Activated T-cell treated with anti-CD3 and anti-CD28 coated beads, Interleukin-2, amount 50 U/mL, for 24 hours (primary cell): ENCODE results near the gene GNB2.
A peak's percentile ranks its signal among the peaks of the same experiment; 100 is the strongest.

Experiments used
- DNase-seq: peaks from one replicate; pipeline ENCODE4 v3.0.0-alpha.2; 2020
- H3K27ac Mint-ChIP-seq: 2 replicates; pipeline ENCODE4 v1.8.0; 2020; ENCODE audit warnings: mild to moderate bottlenecking, mixed read lengths
- H3K27me3 Mint-ChIP-seq: 2 replicates; pipeline ENCODE4 v1.8.0; 2020; ENCODE audit warnings: mixed read lengths
- H3K36me3 Mint-ChIP-seq: 2 replicates; pipeline ENCODE4 v1.8.0; 2020; ENCODE audit warnings: low read depth, mixed read lengths
- H3K4me1 Mint-ChIP-seq: 2 replicates; pipeline ENCODE4 v1.8.0; 2020; ENCODE audit warnings: low read depth, mixed read lengths
- H3K4me3 Mint-ChIP-seq: 2 replicates; pipeline ENCODE4 v1.8.0; 2020; ENCODE audit warnings: mild to moderate bottlenecking, moderate library complexity, mixed read lengths
- H3K9me3 Mint-ChIP-seq: 2 replicates; pipeline ENCODE4 v1.8.0; 2020; ENCODE audit warnings: mixed read lengths

The GNB2 gene

DNA sequence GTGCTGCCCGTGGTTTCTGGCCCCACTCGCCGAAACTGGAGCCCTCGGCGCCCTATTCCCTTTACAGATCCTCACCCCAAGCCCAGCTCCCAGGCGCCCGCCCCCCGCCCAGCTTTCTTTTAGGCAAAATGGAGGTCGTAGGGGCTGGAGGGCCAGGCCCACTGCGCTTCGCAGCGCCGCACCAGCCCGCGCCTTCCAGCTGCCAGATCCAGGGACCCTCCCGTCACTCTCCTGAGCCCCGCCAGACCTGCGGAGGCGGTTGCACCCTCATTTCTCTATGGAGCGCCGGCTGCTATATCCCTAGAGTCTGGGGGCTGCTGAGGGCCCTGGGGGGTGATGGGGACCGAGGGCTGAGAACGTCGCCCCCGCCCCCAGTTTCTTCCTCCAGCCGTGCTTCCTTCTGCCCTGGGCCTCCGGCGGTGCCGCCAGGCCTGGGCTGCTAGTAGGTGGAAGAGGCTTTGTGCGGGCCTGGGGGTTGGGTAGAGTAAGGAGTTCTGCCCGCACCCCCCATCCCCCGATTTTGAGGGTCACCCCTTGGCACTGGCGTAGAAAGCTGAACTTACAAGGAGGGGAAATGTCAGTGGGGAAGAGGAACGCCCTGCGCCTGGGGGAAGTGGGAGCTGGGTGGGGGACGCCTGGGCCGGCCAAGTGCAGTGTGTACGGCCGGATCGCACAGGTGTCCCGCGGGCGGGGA, 1.0 kb downstream of the GNB2 start:
- Mint-ChIP-seq H3K4me3 (peak overlapping the region; percentile 96), H3K27me3 (no peaks in the 10 kb centered on the region), H3K4me1 (peaks cover 24% of the 10 kb centered on the region), H3K9me3 (no peaks in the 10 kb centered on the region), H3K36me3 (peaks cover 39% of the 10 kb centered on the region), H3K27ac (peak overlapping the region; percentile 94)
- peak; percentile 70 for DNase-seq

DNA sequence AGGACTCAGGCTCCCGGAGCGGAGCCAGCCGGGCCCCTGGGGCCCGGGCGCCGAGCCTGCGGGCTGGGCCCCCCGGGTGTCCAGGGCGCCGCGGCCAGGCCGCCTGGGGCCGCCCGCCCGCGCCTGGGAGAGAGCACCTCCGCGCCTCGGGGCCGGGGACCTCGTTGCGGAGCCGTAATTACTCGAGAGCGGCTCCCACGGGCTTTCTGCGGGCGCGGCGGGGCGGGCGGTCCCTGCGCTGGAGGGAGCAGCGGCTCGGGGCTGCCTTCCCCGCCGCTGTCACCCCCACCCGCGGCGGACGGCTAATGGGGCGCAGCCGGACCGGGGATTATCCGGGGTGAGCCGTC, 1.5 kb downstream of the GNB2 start:
- peaks cover 45% of the 10 kb centered on the region for H3K36me3 Mint-ChIP-seq
- H3K27me3 Mint-ChIP-seq, result no peaks in the 10 kb centered on the region
- H3K9me3 Mint-ChIP-seq, result no peaks in the 10 kb centered on the region
- H3K4me3 Mint-ChIP-seq, result peak overlapping the region; percentile 96
- peaks cover 29% of the 10 kb centered on the region for H3K4me1 Mint-ChIP-seq
- DNase-seq, result no peak
- H3K27ac Mint-ChIP-seq, result peak overlapping the region; percentile 94

DNA sequence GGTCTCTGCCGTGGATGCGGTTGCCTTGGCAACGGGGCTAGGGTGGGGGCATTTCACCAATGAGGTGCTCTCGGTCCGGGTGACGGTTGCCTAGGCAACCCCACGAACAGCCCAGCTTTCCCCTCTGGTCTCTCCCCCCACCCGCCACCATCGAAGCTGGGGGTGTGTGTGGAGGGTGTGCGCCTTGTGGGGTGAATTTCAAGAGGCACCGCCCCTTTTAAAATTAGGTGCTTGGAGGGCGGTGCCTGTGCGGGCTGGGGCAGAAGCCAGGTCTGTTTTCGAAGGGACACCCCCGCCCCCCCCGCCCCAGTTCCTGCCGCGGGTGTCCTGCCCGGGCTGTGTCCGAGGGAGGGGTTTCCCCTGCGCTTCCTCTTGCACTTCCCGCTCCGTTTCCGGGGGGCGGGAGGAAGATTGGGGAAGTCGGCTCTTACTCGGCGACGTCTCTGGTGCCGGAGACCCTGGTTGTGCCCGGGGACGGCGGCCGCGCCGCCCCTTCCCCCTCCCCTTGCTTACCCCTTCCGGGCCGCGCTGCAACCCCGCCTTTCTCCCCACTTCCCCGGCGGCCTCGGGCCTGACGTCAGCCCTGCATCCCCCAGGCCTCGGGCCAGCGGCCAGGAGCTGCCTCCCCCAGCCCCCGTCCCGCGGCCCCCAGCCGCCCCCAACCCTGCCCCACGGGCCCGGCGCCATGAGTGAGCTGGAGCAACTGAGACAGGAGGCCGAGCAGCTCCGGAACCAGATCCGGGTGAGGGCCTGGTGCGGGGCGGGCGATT, 2.2 kb downstream of the GNB2 start:
- H3K36me3 Mint-ChIP-seq, result peaks cover 51% of the 10 kb centered on the region
- peak; percentile 84 for DNase-seq
- no peaks in the 10 kb centered on the region for H3K9me3 Mint-ChIP-seq
- H3K4me3 Mint-ChIP-seq, result peak overlapping the region; percentile 84
- H3K27me3 Mint-ChIP-seq, result no peaks in the 10 kb centered on the region
- H3K4me1 Mint-ChIP-seq, result peaks cover 34% of the 10 kb centered on the region
- H3K27ac Mint-ChIP-seq, result peak overlapping the region; percentile 93

DNA sequence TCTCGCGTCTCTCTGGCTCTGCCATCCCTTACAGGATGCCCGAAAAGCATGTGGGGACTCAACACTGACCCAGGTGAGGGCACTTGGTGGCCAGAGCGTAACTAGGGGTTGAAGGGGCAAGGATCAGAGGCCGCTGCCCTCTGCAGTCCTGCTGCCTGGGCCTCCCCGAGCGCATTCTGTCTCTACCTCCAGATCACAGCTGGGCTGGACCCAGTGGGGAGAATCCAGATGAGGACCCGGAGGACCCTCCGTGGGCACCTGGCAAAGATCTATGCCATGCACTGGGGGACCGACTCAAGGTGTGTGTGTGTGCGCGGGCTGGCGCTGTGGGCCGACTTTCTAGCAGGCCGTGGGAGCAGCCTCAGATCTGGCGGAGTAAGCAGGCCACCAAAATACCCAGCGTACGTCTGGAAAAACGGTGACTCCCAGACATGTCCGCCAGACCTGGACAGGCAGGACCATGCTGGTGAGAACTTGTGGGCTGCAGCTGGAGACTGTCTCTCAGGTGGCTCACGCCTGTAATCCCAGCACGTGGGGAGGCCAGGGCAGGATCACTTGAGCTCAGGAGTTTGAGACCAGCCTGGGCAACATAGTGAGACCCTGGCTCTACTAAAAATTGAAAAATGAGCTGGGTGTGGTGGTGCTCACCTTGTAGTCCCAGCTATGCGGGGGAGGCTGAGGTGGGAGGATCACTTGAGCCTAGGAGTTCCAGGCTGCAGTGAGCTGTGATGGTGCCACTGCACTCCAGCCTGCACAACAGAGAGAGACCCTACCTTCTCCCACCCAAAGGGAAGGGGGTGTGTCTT, 3.2 kb downstream of the GNB2 start:
- peaks cover 61% of the 10 kb centered on the region for H3K36me3 Mint-ChIP-seq
- no peaks in the 10 kb centered on the region for H3K27me3 Mint-ChIP-seq
- no peaks in the 10 kb centered on the region for H3K9me3 Mint-ChIP-seq
- peak overlapping the region; percentile 93 for H3K27ac Mint-ChIP-seq
- peaks cover 39% of the 10 kb centered on the region for H3K4me1 Mint-ChIP-seq
- DNase-seq, result no peak
- peak overlapping the region; percentile 84 for H3K4me3 Mint-ChIP-seq

DNA sequence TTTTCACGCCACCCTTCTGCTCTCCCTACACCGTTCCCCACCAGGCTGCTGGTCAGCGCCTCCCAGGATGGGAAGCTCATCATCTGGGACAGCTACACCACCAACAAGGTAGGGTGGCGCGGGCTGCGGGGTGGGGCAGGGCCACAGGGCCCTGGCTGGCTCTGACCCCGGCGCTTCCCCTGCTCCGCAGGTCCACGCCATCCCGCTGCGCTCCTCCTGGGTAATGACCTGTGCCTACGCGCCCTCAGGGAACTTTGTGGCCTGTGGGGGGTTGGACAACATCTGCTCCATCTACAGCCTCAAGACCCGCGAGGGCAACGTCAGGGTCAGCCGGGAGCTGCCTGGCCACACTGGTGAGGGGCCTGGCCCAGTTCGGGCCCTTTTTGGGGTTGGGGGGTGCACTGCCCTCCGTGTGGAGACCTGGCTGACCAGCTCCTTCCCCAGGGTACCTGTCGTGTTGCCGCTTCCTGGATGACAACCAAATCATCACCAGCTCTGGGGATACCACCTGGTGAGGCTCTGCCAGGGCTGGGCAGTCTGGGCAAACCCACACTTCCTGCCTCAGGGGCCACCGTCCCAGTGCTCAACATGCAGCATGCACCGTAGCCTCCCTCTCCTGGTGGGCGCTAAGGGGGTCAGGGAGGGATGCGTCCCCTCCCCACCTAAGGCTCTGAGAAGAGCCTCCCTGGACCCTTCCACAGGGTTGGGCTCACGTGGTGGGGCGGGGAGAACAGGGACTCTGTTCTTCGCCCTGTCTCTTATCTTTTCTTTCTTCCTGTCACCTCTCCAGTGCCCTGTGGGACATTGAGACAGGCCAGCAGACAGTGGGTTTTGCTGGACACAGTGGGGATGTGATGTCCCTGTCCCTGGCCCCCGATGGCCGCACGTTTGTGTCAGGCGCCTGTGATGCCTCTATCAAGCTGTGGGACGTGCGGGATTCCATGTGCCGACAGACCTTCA, 4.0 kb downstream of the GNB2 start:
- H3K4me3 Mint-ChIP-seq, result peak overlapping the region; percentile 52
- peaks cover 70% of the 10 kb centered on the region for H3K36me3 Mint-ChIP-seq
- H3K27ac Mint-ChIP-seq, result peak overlapping the region; percentile 93
- H3K9me3 Mint-ChIP-seq, result no peaks in the 10 kb centered on the region
- no peaks in the 10 kb centered on the region for H3K27me3 Mint-ChIP-seq
- H3K4me1 Mint-ChIP-seq, result peaks cover 46% of the 10 kb centered on the region
- DNase-seq, result no peak

DNA sequence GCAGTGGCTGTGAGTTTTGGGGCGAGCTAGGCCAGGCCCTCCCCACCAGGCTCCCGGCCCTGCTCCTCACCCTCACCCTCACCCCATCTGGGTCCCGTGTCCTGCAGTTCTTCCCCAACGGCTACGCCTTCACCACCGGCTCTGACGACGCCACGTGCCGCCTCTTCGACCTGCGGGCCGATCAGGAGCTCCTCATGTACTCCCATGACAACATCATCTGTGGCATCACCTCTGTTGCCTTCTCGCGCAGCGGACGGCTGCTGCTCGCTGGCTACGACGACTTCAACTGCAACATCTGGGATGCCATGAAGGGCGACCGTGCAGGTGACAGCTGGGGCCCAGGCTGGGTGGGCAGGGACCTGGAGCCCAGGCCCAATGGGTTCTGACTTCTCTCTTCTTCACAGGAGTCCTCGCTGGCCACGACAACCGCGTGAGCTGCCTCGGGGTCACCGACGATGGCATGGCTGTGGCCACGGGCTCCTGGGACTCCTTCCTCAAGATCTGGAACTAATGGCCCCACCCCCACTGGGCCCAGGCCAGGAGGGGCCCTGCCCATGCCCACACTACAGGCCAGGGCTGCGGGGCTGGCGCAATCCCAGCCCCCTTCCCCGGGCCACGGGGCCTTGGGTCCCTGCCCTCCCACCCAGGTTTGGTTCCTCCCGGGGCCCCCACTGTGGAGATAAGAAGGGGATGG, 4.9 kb downstream of the GNB2 start:
- H3K27ac Mint-ChIP-seq, result peak overlapping the region; percentile 85
- peaks cover 74% of the 10 kb centered on the region for H3K36me3 Mint-ChIP-seq
- no peaks in the 10 kb centered on the region for H3K9me3 Mint-ChIP-seq
- H3K27me3 Mint-ChIP-seq, result no peaks in the 10 kb centered on the region
- H3K4me3 Mint-ChIP-seq, result no peak overlapping the region
- H3K4me1 Mint-ChIP-seq, result peaks cover 46% of the 10 kb centered on the region
- no peak for DNase-seq

DNA sequence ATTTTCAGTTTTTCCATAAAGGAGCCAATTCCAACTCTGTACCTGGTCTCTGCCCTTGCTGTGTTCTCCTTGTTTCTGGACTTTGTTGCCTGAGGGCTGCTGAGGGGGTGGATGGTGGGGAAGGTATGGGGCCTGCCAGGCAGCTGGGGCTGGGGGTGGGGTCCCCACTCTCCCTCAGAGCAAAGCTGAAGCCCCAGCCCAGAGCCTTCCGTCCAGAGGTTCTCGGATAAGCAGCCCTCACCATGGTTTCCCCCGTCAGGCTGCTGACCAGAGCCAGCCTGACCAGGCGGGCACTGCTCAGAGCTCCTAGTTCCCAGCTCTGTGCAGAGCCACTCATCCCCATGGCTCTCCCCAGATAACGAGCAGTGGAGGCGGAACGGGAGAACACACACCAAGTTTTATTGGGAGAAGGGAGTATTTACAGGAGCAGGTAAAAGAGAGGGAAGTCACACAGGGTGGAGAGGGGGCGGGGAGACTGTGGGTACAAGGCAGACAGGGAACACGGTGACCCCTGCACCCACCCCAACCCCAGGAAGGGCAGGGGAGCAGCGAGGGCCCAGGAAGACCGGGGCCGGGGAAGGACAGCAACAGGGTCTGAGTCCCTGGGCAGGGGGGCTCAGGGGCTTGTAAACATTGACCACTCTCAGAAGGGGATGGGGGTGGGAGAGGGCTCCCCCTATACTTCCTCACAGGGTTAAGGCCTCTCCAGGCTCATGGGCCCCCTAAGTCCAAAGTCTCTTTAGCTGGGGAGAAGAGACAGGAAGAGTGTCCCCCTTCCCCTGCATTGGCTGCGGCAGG, 5.8 kb downstream of the GNB2 start:
- no peaks in the 10 kb centered on the region for H3K27me3 Mint-ChIP-seq
- no peak overlapping the region for H3K4me3 Mint-ChIP-seq
- peaks cover 46% of the 10 kb centered on the region for H3K4me1 Mint-ChIP-seq
- no peak for DNase-seq
- H3K9me3 Mint-ChIP-seq, result no peaks in the 10 kb centered on the region
- peak overlapping the region; percentile 79 for H3K27ac Mint-ChIP-seq
- H3K36me3 Mint-ChIP-seq, result peaks cover 74% of the 10 kb centered on the region

DNA sequence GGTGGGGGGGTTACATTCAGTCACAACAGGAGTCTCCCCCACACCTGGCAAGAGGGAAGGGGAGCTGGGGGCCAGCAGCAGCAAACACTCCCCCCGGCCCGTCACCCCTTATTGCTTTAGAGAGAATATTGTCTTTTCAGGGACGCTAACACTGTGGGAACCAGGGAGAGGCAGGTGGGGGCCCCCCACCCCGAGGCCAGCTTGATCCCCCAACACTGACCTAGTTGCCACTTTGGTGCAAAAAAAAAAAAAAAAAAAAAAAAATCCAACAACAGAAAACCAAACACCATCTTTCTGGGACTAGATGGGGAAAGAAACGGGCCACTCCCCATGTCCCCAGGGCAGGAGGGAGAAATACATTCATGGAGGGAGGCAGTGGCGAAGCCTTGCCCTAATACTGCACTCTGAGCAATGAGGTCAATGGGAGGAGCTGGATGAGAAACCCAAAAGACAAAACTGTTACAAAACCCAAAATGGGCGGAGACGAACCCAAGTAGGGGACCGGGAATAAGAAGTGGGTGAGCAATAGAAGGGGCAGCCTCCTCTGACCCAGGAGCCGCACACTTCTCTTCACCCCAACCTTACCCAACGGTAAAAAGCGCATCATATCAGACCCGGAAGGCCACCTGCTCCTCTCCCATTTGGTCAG, 6.5 kb downstream of the GNB2 start:
- no peaks in the 10 kb centered on the region for H3K27me3 Mint-ChIP-seq
- no peaks in the 10 kb centered on the region for H3K9me3 Mint-ChIP-seq
- peaks cover 76% of the 10 kb centered on the region for H3K36me3 Mint-ChIP-seq
- no peak overlapping the region for H3K4me3 Mint-ChIP-seq
- H3K27ac Mint-ChIP-seq, result peak overlapping the region; percentile 79
- peaks cover 46% of the 10 kb centered on the region for H3K4me1 Mint-ChIP-seq
- DNase-seq, result no peak

DNA sequence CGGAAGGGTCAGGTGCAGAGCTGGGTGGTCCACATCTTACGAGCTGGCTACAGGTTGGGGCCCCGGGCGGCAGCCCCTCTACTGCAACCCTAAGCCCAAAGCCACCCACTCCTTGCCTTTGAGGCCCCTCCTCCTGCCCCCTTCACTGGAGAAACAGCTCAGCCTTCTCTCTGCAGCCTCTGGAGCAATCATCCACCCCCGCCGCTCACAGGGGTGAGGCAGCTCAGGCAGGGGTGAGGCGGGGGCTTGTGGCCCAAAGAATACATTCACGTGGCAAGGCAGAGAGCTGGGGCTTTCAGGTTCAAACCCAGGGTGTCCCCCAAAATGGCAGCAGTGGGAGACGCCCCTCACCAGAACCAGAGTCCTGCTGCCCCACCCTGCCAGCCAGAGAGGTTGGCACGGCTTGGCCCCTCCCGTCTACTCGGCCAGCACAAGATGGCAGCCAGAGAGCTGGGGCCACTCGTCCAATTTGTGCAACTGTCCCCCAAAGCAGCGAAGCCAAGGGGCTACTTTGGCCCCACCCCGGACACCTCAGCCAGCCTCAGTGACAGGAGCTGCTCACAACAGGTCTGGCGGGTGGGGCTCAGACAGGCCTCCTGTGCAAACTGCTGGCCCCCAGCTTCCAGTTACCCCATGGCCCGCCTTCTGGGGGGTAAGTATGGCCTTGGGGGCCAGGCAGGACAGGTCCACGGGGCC, 7.2 kb downstream of the GNB2 start:
- no peaks in the 10 kb centered on the region for H3K9me3 Mint-ChIP-seq
- peaks cover 46% of the 10 kb centered on the region for H3K4me1 Mint-ChIP-seq
- peak; percentile 35 for DNase-seq
- H3K36me3 Mint-ChIP-seq, result peaks cover 81% of the 10 kb centered on the region
- H3K4me3 Mint-ChIP-seq, result no peak overlapping the region
- no peaks in the 10 kb centered on the region for H3K27me3 Mint-ChIP-seq
- peak overlapping the region; percentile 40 for H3K27ac Mint-ChIP-seq

DNA sequence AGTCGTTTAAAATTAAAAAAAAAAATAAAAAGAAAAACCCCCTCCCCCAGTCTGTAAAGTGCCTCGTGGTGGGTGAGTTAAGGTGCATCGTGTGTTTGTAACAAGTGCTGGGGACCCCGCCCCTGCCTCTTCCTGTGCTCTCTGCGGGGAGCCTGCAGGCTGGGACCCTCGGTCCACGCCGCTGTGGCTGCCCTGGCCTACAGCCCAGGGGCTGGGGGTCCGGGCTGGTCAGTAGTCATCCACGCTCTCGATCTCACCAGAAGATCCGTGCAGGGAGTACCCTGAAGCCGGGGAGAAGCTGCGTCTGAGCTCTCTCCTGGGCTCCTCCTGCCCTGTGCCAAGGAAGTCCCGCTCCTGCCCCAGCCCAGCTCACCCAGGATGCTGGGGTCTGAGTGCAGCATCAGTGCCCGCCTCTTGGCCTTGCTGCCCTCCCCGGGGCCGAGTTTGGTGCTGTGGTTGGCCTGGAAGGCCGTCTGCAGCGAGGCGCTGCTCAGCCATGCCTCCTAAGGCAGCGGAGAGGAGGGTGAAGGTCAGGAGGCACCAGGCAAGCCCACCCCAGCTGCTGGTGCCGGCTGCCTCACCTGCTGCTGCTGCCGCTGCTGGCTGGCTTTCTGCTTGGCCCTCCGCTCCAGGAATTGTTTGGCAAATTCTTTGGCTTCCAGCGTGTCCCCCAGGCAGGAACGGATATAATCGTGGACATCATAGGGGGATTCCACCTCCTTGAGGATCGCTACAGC, 8.1 kb downstream of the GNB2 start:
- Mint-ChIP-seq H3K27ac (peak overlapping the region; percentile 67), H3K4me3 (no peak overlapping the region), H3K27me3 (no peaks in the 10 kb centered on the region), H3K9me3 (no peaks in the 10 kb centered on the region), H3K4me1 (peaks cover 42% of the 10 kb centered on the region), H3K36me3 (peaks cover 83% of the 10 kb centered on the region)
- no peak for DNase-seq

DNA sequence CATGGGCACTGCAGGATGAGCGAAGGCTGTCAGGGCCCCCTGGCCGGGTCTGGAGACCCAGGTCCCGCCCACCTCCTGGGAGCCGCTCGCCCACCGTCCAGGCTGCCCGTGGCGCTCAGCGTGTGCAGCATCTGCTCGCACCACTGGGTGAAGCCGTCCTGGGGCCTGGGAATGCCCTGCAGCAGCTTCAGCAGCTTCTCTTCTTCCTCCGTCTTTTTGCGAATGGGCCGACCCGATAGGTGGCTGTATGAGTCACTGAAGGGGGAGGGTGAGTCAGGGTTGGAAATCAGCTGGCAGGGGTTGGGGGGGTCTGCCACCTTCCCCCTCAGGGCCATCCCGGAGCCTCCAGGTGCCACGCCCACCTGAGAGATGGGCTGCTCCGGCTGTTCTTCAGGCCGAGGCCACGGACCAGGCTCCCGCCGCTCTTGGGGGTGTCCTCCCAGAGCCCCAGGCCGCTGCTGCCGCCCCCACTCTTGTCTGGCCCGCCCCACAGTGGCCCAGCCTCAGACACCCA, 8.7 kb downstream of the GNB2 start:
- Mint-ChIP-seq H3K4me1 (peaks cover 38% of the 10 kb centered on the region), H3K9me3 (no peaks in the 10 kb centered on the region), H3K27ac (peak overlapping the region; percentile 29), H3K36me3 (peaks cover 85% of the 10 kb centered on the region), H3K4me3 (no peak overlapping the region), H3K27me3 (no peaks in the 10 kb centered on the region)
- peak; percentile 52 for DNase-seq
